Neural cell (in vitro differentiated cells): ENCODE measurements around the gene SLAIN2.

Source experiments
- EP300 ChIP-seq: fragments of 450-650 bp; conservative IDR thresholded peaks from 2 replicates; pipeline ENCODE4 v1.6.1; 2014; ENCODE audit warnings: antibody characterized with exemption, mild to moderate bottlenecking, moderate library complexity; ENCODE audit not compliant: poor library complexity, severe bottlenecking
- TAF1 ChIP-seq: IDR thresholded peaks from 2 replicates; pipeline ENCODE4 v1.6.1; 2012; ENCODE audit warnings: low read depth
- TF ChIP-seq, protein P1 (sequence below): fragments of 450-650 bp; IDR thresholded peaks from 2 replicates; pipeline ENCODE4 v1.5.1; 2014; ENCODE audit warnings: antibody characterized with exemption, mild to moderate bottlenecking, moderate library complexity; ENCODE audit not compliant: poor library complexity, severe bottlenecking

DNA sequence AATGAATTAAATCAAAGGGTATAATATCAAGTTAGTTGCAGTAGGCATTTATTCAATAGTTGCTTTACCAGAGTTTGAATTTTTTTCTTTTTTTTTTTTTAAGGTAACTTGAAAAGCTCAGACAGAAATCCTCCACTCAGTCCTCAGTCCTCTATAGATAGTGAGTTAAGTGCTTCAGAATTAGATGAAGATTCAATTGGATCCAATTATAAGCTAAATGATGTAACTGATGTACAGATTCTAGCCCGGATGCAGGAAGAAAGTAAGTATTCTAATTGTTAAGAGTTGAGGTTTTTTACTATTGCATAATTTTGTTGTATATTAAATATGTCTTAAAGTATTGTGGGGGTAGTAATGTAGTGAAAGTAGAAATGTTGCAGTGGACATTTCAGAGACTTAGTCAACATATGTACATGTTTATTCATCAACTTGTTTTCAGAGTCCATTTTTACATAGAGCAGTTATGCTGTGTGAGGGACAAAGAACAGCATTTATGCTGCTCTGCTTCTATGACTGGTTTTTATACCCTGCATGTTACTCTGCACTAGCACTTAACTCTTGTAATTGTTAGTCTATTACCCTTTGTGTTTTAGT lies 38.4 kb downstream of the SLAIN2 start:
- TF ChIP-seq, protein P1, sequence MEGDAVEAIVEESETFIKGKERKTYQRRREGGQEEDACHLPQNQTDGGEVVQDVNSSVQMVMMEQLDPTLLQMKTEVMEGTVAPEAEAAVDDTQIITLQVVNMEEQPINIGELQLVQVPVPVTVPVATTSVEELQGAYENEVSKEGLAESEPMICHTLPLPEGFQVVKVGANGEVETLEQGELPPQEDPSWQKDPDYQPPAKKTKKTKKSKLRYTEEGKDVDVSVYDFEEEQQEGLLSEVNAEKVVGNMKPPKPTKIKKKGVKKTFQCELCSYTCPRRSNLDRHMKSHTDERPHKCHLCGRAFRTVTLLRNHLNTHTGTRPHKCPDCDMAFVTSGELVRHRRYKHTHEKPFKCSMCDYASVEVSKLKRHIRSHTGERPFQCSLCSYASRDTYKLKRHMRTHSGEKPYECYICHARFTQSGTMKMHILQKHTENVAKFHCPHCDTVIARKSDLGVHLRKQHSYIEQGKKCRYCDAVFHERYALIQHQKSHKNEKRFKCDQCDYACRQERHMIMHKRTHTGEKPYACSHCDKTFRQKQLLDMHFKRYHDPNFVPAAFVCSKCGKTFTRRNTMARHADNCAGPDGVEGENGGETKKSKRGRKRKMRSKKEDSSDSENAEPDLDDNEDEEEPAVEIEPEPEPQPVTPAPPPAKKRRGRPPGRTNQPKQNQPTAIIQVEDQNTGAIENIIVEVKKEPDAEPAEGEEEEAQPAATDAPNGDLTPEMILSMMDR: no peak
- no peak for TF ChIP-seq EP300
- TF ChIP-seq TAF1: no peak
